Activated CD4-positive, alpha-beta T cell treated with anti-CD3 and anti-CD28 coated beads, Interleukin-2, amount 50 U/mL, for 24 hours (primary cell): ENCODE results near the gene TXN.
"Not testable (repeated sequence)": the region's sequence is repeated elsewhere in the genome, so short reads cannot be mapped to it uniquely, and the experiment has no call there.

ENCODE experiments used
- DNase-seq, 2 donors: peaks; one replicate each; pipeline ENCODE4 v3.0.0-alpha.2; 2020; ENCODE audit warnings: low read depth in 1 of 2, low spot score in 1 of 2

The TXN gene

GRCh38 chr9:110213413-110214044, 42.8 kb downstream of the TXN start:
- no peak for DNase-seq

- no peak for DNase-seq
Observed at GRCh38 chr9:110208031-110208430, 48.3 kb downstream of the TXN start, which contains the start of gene C9orf152. TSS of gene C9orf152 (minus strand) at chr9:110208159. CDS start at chr9:110207579, 580 bp downstream.

- no peak for DNase-seq
Observed at GRCh38 chr9:110207071-110207641, 49.2 kb downstream of the TXN start.

GRCh38 chr9:110206389-110206788, 49.9 kb downstream of the TXN start:
- DNase-seq = no peak

GRCh38 chr9:110205612-110206011, 50.7 kb downstream of the TXN start:
- not testable (repeated sequence) for DNase-seq

GRCh38 chr9:110202232-110202631, 54.1 kb downstream of the TXN start:
- DNase-seq = no peak

GRCh38 chr9:110199643-110200042, 56.7 kb downstream of the TXN start:
- DNase-seq = no peak

- no peak for DNase-seq
Observed at GRCh38 chr9:110198357-110198756, 58.0 kb downstream of the TXN start.

- DNase-seq = no peak
Observed at GRCh38 chr9:110197330-110198187, 58.7 kb downstream of the TXN start.

- DNase-seq = not testable (repeated sequence)
Observed at GRCh38 chr9:110196084-110196499, 60.2 kb downstream of the TXN start.
